H9 (cell line): ENCODE measurements around the gene PEX14. TPM values are rescaled to one million over a fixed set of nuclear protein-coding genes. Genes with fewer than 3 reads are reported as not detected.

Source experiments
- DNase-seq: peaks from one replicate; pipeline ENCODE4 v3.0.0-alpha.2; 2017
- H2AFZ ChIP-seq: one replicate; pipeline ENCODE4 v1.6.1; 2013; ENCODE audit warnings: mild to moderate bottlenecking, low read length, control low read depth, moderate library complexity
- H2AK5ac ChIP-seq: 2 replicates; pipeline ENCODE4 v1.6.1; 2013; ENCODE audit warnings: low read length, control low read depth, mixed read lengths; ENCODE audit not compliant: insufficient read length
- H2BK120ac ChIP-seq: one replicate; pipeline ENCODE4 v1.6.1; 2013; ENCODE audit warnings: low read depth, mild to moderate bottlenecking, low read length, control low read depth, inconsistent platforms; ENCODE audit not compliant: poor library complexity, severe bottlenecking
- H2BK12ac ChIP-seq: 2 replicates; pipeline ENCODE4 v1.6.1; 2013; ENCODE audit warnings: low read length, control low read depth, mixed read lengths, low read depth; ENCODE audit not compliant: insufficient read length
- H2BK15ac ChIP-seq: 2 replicates; pipeline ENCODE4 v1.6.1; 2013; ENCODE audit warnings: low read depth, low read length, control low read depth
- H2BK20ac ChIP-seq: one replicate; pipeline ENCODE4 v1.6.1; 2013; ENCODE audit warnings: low read depth, mild to moderate bottlenecking, low read length, control low read depth, inconsistent platforms; ENCODE audit not compliant: poor library complexity, severe bottlenecking
- H2BK5ac ChIP-seq: 2 replicates; pipeline ENCODE4 v1.6.1; 2013; ENCODE audit warnings: low read length, control low read depth, mixed read lengths; ENCODE audit not compliant: insufficient read length
- H3K14ac ChIP-seq: 2 replicates; pipeline ENCODE4 v1.6.1; 2013; ENCODE audit warnings: low read length, control low read depth; ENCODE audit not compliant: insufficient read depth
- H3K18ac ChIP-seq: 2 replicates; pipeline ENCODE4 v1.6.1; 2013; ENCODE audit warnings: low read depth, mild to moderate bottlenecking, mixed read lengths, low read length, control low read depth; ENCODE audit not compliant: insufficient read length
- H3K23ac ChIP-seq: 2 replicates; pipeline ENCODE4 v1.6.1; 2013; ENCODE audit warnings: low read length, control low read depth, mixed read lengths, low read depth; ENCODE audit not compliant: insufficient read length
- H3K23me2 ChIP-seq: 2 replicates; pipeline ENCODE4 v1.6.1; 2013; ENCODE audit warnings: low read depth, mild to moderate bottlenecking, mixed read lengths, low read length, control low read depth; ENCODE audit not compliant: insufficient read length, poor library complexity, severe bottlenecking
- H3K27ac ChIP-seq: 2 replicates; pipeline ENCODE4 v1.5.1; 2013; ENCODE audit warnings: low read length, control low read depth, mixed read lengths, low read depth; ENCODE audit not compliant: insufficient read length
- H3K27me3 ChIP-seq: 2 replicates; pipeline ENCODE4 v1.6.1; 2013; ENCODE audit warnings: low read length, control low read depth, inconsistent platforms; ENCODE audit not compliant: insufficient read depth
- H3K4ac ChIP-seq: 2 replicates; pipeline ENCODE4 v1.6.1; 2013; ENCODE audit warnings: low read depth, mild to moderate bottlenecking, control low read depth, inconsistent platforms, low read length, moderate library complexity
- H3K4me1 ChIP-seq: 2 replicates; pipeline ENCODE4 v1.6.1; 2013; ENCODE audit warnings: low read length, control low read depth, inconsistent platforms; ENCODE audit not compliant: insufficient read depth
- H3K4me2 ChIP-seq: 2 replicates; pipeline ENCODE4 v1.6.1; 2013; ENCODE audit warnings: low read length, control low read depth, mixed read lengths; ENCODE audit not compliant: insufficient read length, insufficient read depth
- H3K56ac ChIP-seq: 2 replicates; pipeline ENCODE4 v1.6.1; 2013; ENCODE audit warnings: low read depth, mild to moderate bottlenecking, mixed read lengths, low read length, control low read depth; ENCODE audit not compliant: insufficient read length
- H3K79me1 ChIP-seq: 2 replicates; pipeline ENCODE4 v1.6.1; 2013; ENCODE audit warnings: low read depth, mild to moderate bottlenecking, moderate library complexity, low read length, control low read depth, inconsistent platforms; ENCODE audit not compliant: insufficient read depth, poor library complexity, severe bottlenecking
- H3K79me2 ChIP-seq: 2 replicates; pipeline ENCODE4 v1.6.1; 2013; ENCODE audit warnings: low read length, control low read depth, inconsistent platforms; ENCODE audit not compliant: insufficient read depth
- H3K9ac ChIP-seq: 2 replicates; pipeline ENCODE4 v1.6.1; 2013; ENCODE audit warnings: low read length, control low read depth, mixed read lengths; ENCODE audit not compliant: insufficient read length; ENCODE audit errors: extremely low read depth
- H3K9me3 ChIP-seq: one replicate; pipeline ENCODE4 v1.6.1; 2013; ENCODE audit warnings: low read depth, low read length, inconsistent platforms; ENCODE audit not compliant: control insufficient read depth
- H3T11ph ChIP-seq: one replicate; pipeline ENCODE4 v1.6.1; 2013; ENCODE audit warnings: mild to moderate bottlenecking, low read length, control low read depth, inconsistent platforms
- H4K20me1 ChIP-seq: one replicate; pipeline ENCODE4 v1.6.1; 2013; ENCODE audit not compliant: control insufficient read depth, insufficient read length, insufficient read depth
- H4K5ac ChIP-seq: 2 replicates; pipeline ENCODE4 v1.6.1; 2013; ENCODE audit warnings: low read depth, mild to moderate bottlenecking, mixed read lengths, low read length, control low read depth; ENCODE audit not compliant: insufficient read length
- H4K8ac ChIP-seq: replicated peaks from 2 replicates; pipeline ENCODE4 v1.6.1; 2013; ENCODE audit warnings: low read length, control low read depth, mixed read lengths, low read depth; ENCODE audit not compliant: insufficient read length
- H4K91ac ChIP-seq: 2 replicates; pipeline ENCODE4 v1.6.1; 2013; ENCODE audit warnings: low read depth, mild to moderate bottlenecking, moderate library complexity, mixed read lengths, low read length, control low read depth; ENCODE audit not compliant: insufficient read length
- H3K27ac Mint-ChIP-seq, 3 experiments: 2 replicates in 2 of 3; 3 replicates in 1 of 3; pipeline ENCODE4 v1.8.0; 2020 to 2021; ENCODE audit warnings: mixed read lengths in 3 of 3, mild to moderate bottlenecking in 1 of 3, moderate library complexity in 1 of 3
- H3K27me3 Mint-ChIP-seq: 2 replicates; pipeline ENCODE4 v1.8.0; 2021; ENCODE audit warnings: low read depth, mild to moderate bottlenecking, moderate library complexity, mixed read lengths
- H3K36me3 Mint-ChIP-seq, 3 experiments: 2 replicates in 2 of 3; 3 replicates in 1 of 3; pipeline ENCODE4 v1.8.0; 2020 to 2021; ENCODE audit warnings: low read depth in 3 of 3, mixed read lengths in 3 of 3; ENCODE audit not compliant: insufficient read depth in 1 of 3
- H3K4me1 Mint-ChIP-seq, 2 experiments: 2 replicates each; pipeline ENCODE4 v1.8.0; 2020; ENCODE audit warnings: mixed read lengths in 2 of 2
- H3K4me3 Mint-ChIP-seq, 2 experiments: 2 replicates in 1 of 2; 3 replicates in 1 of 2; pipeline ENCODE4 v1.8.0; 2020 to 2021; ENCODE audit warnings: mild to moderate bottlenecking in 2 of 2, mixed read lengths in 2 of 2, moderate library complexity in 1 of 2
- H3K9me3 Mint-ChIP-seq, 2 experiments: 2 replicates in 1 of 2; 3 replicates in 1 of 2; pipeline ENCODE4 v1.8.0; 2020; ENCODE audit warnings: mild to moderate bottlenecking in 2 of 2, mixed read lengths in 2 of 2, moderate library complexity in 1 of 2
- WGBS: extraction: QIAGEN DNeasy Blood & Tissue Kit; methylation state at CpG from one replicate; pipeline ENCODE4 v1.1.7; 2013; ENCODE audit warnings: missing lambda C conversion rate, low lambda C conversion rate, mixed read lengths; ENCODE audit not compliant: insufficient read length; ENCODE audit errors: extremely low coverage; 5-methylcytosine and 5-hydroxymethylcytosine counted together
- total RNA-seq: library from RNA; stranded (reverse); gene quantifications from 2 replicates; pipeline ENCODE4 v1.2.1, GENCODE V29; 2021
- TF ChIP-seq, protein P1 (sequence below): fragments of 200-600 bp; sonication (generic); conservative IDR thresholded peaks from 3 replicates; pipeline ENCODE4 v1.8.0; 2021; ENCODE audit warnings: antibody characterized with exemption, mild to moderate bottlenecking

PEX14 gene
- total RNA-seq, 1 experiment from 2014 or later: 23.9 TPM

DNA sequence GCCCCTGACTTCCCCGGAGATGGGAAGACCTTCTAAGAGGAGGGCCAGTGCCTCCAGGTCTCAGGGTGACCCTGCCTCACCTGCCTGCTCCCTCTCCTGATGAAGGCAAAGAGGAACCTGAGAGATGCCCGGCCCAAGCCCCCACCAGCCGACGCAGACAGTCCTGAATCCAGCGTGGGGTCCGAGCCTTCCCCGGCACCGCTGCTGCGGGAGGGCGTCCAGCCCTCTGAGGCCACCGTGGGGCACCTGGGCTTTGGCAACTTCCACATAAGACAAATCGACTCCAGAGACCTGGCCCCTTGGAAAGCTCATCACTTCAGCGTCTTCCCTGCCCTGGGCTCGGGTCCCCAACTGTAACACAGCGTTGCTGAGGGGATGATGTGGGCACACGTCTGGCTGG is 199.5 kb downstream of the PEX14 start:
- no peak for DNase-seq
- Mint-ChIP-seq H3K27me3 (no peaks in the 10 kb centered on the region), H3K4me1 (peaks cover 30 to 39% of the 10 kb centered on the region in 2 experiments), H3K36me3 (no peaks in the 10 kb centered on the region; a peak in 1 of 7 replicates), H3K27ac (no peak overlapping the region; a peak in 1 of 7 replicates), H3K9me3 (no peaks in the 10 kb centered on the region), H3K4me3 (no peak overlapping the region)
- Histone ChIP-seq H2AFZ (no peak overlapping the region), H4K8ac (no peak overlapping the region), H3K79me2 (no peaks in the 10 kb centered on the region), H2BK5ac (no peak overlapping the region), H3K9ac (no peak overlapping the region), H3K18ac (no peak overlapping the region), H3K27ac (no peak overlapping the region), H4K20me1 (peaks cover 2% of the 10 kb centered on the region), H4K5ac (no peak overlapping the region), H3K27me3 (no peaks in the 10 kb centered on the region), H3K56ac (no peak overlapping the region), H3K4ac (no peak overlapping the region), H4K91ac (no peak overlapping the region), H3K23ac (no peak overlapping the region), H3K79me1 (no peaks in the 10 kb centered on the region), H2BK20ac (no peak overlapping the region), H3T11ph (no peak overlapping the region), H3K23me2 (no peaks in the 10 kb centered on the region), H2BK12ac (no peak overlapping the region), H3K14ac (no peak overlapping the region), H2BK120ac (no peak overlapping the region), H2AK5ac (no peak overlapping the region), H3K4me2 (no peak overlapping the region), H3K9me3 (no peaks in the 10 kb centered on the region), H2BK15ac (no peak overlapping the region), H3K4me1 (no peaks in the 10 kb centered on the region; the same call in 1 of the 2 replicates)
- TF ChIP-seq, protein P1, sequence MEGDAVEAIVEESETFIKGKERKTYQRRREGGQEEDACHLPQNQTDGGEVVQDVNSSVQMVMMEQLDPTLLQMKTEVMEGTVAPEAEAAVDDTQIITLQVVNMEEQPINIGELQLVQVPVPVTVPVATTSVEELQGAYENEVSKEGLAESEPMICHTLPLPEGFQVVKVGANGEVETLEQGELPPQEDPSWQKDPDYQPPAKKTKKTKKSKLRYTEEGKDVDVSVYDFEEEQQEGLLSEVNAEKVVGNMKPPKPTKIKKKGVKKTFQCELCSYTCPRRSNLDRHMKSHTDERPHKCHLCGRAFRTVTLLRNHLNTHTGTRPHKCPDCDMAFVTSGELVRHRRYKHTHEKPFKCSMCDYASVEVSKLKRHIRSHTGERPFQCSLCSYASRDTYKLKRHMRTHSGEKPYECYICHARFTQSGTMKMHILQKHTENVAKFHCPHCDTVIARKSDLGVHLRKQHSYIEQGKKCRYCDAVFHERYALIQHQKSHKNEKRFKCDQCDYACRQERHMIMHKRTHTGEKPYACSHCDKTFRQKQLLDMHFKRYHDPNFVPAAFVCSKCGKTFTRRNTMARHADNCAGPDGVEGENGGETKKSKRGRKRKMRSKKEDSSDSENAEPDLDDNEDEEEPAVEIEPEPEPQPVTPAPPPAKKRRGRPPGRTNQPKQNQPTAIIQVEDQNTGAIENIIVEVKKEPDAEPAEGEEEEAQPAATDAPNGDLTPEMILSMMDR: no peak
- WGBS: no CpG with 5 or more reads among the region's 16 CpGs
